ENCODE data around the gene CALCOCO2. TPM values are rescaled to one million over a fixed set of nuclear protein-coding genes. Genes with fewer than 3 reads are reported as not detected.

Gene CALCOCO2
- total RNA-seq, 1 donor from 2014 or later, result 115 TPM

GRCh38 chr17:48910370-48910769, 79.5 kb downstream of the CALCOCO2 start:
- peak overlapping the region; percentile 88 for H3K27ac Mint-ChIP-seq
- DNase-seq (no peak), ATAC-seq (ENCODE audit: low read depth) (no peak)
- H3K27me3 Mint-ChIP-seq, result no peaks in the 10 kb centered on the region
- ChIA-PET POLR2A (interaction anchor here (1.2 to 3.4 kb wide), 3 partner anchors 17 to 34 kb away, joined by 4 to 103 read pairs (median 4); partner anchors contain the start of genes ATP5MC1 and SNF8), CTCF (interaction anchor here (1.1 kb wide), 1 partner anchor 26 kb away, joined by 4 read pairs; no protein-coding TSS in a partner anchor)
- no peaks in the 10 kb centered on the region for H3K9me3 Mint-ChIP-seq
- H3K36me3 Mint-ChIP-seq (ENCODE audit: low read depth), result peaks cover 59% of the 10 kb centered on the region
- TF ChIP-seq CTCF (IDR thresholded peaks at IDR 0.05), result no peak
- intact Hi-C loops (cut with micrococcal nuclease), result no loop called here
- peaks cover 70% of the 10 kb centered on the region for H3K4me1 Mint-ChIP-seq
- peak overlapping the region; percentile 96 for H3K4me3 Mint-ChIP-seq

- intact Hi-C loops (cut with micrococcal nuclease), result no loop called here
- Mint-ChIP-seq H3K4me3 (no peak overlapping the region), H3K27ac (peak overlapping the region; percentile 92), H3K27me3 (no peaks in the 10 kb centered on the region), H3K9me3 (no peaks in the 10 kb centered on the region), H3K36me3 (ENCODE audit: low read depth) (peaks cover 76% of the 10 kb centered on the region), H3K4me1 (peaks cover 78% of the 10 kb centered on the region)
- ATAC-seq (ENCODE audit: low read depth) (no peak), DNase-seq (no peak)
- POLR2A ChIA-PET, result no interaction called here
- TF ChIP-seq CTCF (IDR thresholded peaks at IDR 0.05), result no peak
- CTCF ChIA-PET, result no interaction called here
Measured at GRCh38 chr17:48912476-48912875, 81.6 kb downstream of the CALCOCO2 start.

Other genes with a start within 250 kb of the CALCOCO2 start
- gene HOXB3, start 240.8 kb upstream of the CALCOCO2 start, total RNA-seq, result 1.4 and 2.6 TPM in 2 replicates
- gene HOXB5, start 237.3 kb upstream of the CALCOCO2 start, total RNA-seq, result not detected in 2 replicates
- gene HOXB6, start 226.0 kb upstream of the CALCOCO2 start, total RNA-seq, result not detected in 2 replicates
- 0.60 and 0.93 TPM in 2 replicates for gene HOXB7, start 220.0 kb upstream of the CALCOCO2 start, total RNA-seq
- not detected in 2 replicates for gene HOXB8, start 215.7 kb upstream of the CALCOCO2 start, total RNA-seq
- gene HOXB9, start 204.7 kb upstream of the CALCOCO2 start, total RNA-seq, result 0.13 TPM in 1 of 2 replicates, not detected in the other
- not detected in 2 replicates for gene PRAC1, start 108.5 kb upstream of the CALCOCO2 start, total RNA-seq
- not detected in 2 replicates for gene PRAC2, start 107.8 kb upstream of the CALCOCO2 start, total RNA-seq
- not detected in 2 replicates for gene HOXB13, start 102.3 kb upstream of the CALCOCO2 start, total RNA-seq
- gene TTLL6, start 13.8 kb upstream of the CALCOCO2 start, total RNA-seq, result not detected in 2 replicates
- 130 and 136 TPM in 2 replicates for gene ATP5MC1, start 61.8 kb downstream of the CALCOCO2 start, total RNA-seq
- 121 and 154 TPM in 2 replicates for gene UBE2Z, start 77.4 kb downstream of the CALCOCO2 start, total RNA-seq
- gene SNF8, start 113.8 kb downstream of the CALCOCO2 start, total RNA-seq, result 129 and 130 TPM in 2 replicates
- not detected in 2 replicates for gene GIP, start 137.6 kb downstream of the CALCOCO2 start, total RNA-seq
- 0.10 and 0.40 TPM in 2 replicates for gene IGF2BP1, start 166.3 kb downstream of the CALCOCO2 start, total RNA-seq